PC-9 (cell line): ENCODE measurements around the gene CTXND1. TPM values are rescaled to one million over a fixed set of nuclear protein-coding genes. Genes with fewer than 3 reads are reported as not detected.

ENCODE experiments used
- BruUV-seq: library from RNA; stranded (reverse); fragments of 400-500 nt; replicated peaks from 2 replicates; lab custom pipeline; 2021; lab: Mats Ljungman, UMichigan
- CTCF ChIA-PET: fragments of 300-600 bp; sonication (Branson Sonifier 250); formaldehyde crosslinking; loops from one replicate; lab custom pipeline; 2022; ENCODE audit warnings: antibody characterized with exemption; lab: Charles Lee
- POLR2A ChIA-PET: fragments of 300-600 bp; sonication (Branson Sonifier 250); formaldehyde crosslinking; loops from one replicate; lab custom pipeline; 2022; ENCODE audit warnings: antibody characterized with exemption; ENCODE audit not compliant: unreplicated experiment; lab: Charles Lee
- DNase-seq, 2 experiments: peaks; one replicate each; pipeline versions ENCODE4 v3.0.0 to v3.0.0-alpha.2; 2015 to 2022; ENCODE audit warnings: mixed read lengths in 1 of 2
- H2AFZ ChIP-seq: fragments of 200-600 bp; sonication (generic); 2 replicates; pipeline ENCODE4 v1.8.1; 2017; ENCODE audit warnings: antibody characterized with exemption
- H3F3A ChIP-seq: fragments of 200-600 bp; sonication (generic); 2 replicates; pipeline ENCODE4 v1.8.1; 2017; ENCODE audit warnings: antibody characterized with exemption, mild to moderate bottlenecking, low read depth; ENCODE audit not compliant: insufficient read depth
- H3K27ac ChIP-seq: fragments of 200-600 bp; sonication (generic); 2 replicates; pipeline ENCODE4 v1.6.1; 2016; ENCODE audit warnings: mixed run types
- H3K27me3 ChIP-seq: fragments of 200-600 bp; sonication (generic); 2 replicates; pipeline ENCODE4 v1.6.1; 2016; ENCODE audit warnings: low read depth, mixed run types; ENCODE audit not compliant: insufficient read depth
- H3K36me3 ChIP-seq: fragments of 200-600 bp; sonication (generic); 2 replicates; pipeline ENCODE4 v1.6.1; 2016; ENCODE audit warnings: low read depth, mixed run types
- H3K4me1 ChIP-seq: fragments of 200-600 bp; sonication (generic); replicated peaks from 2 replicates; pipeline ENCODE4 v1.6.1; 2016; ENCODE audit warnings: mixed run types; ENCODE audit not compliant: insufficient read depth
- H3K4me2 ChIP-seq: fragments of 200-600 bp; sonication (generic); 2 replicates; pipeline ENCODE4 v1.6.1; 2017; ENCODE audit warnings: mixed run types
- H3K4me3 ChIP-seq: fragments of 200-600 bp; sonication (generic); 2 replicates; pipeline ENCODE4 v1.6.1; 2016; ENCODE audit warnings: mixed run types
- H3K79me2 ChIP-seq: fragments of 200-600 bp; sonication (generic); 2 replicates; pipeline ENCODE4 v1.6.1; 2017; ENCODE audit warnings: low read depth, mixed run types
- H3K9me2 ChIP-seq: fragments of 200-600 bp; sonication (generic); 2 replicates; pipeline ENCODE4 v1.8.1; 2017; ENCODE audit warnings: mild to moderate bottlenecking; ENCODE audit not compliant: insufficient read depth
- H3K9me3 ChIP-seq: fragments of 200-600 bp; sonication (generic); 2 replicates; pipeline ENCODE4 v1.8.1; 2016; ENCODE audit warnings: low read depth; ENCODE audit not compliant: insufficient read depth
- H4K20me1 ChIP-seq: fragments of 200-600 bp; sonication (generic); 2 replicates; pipeline ENCODE4 v1.8.1; 2017; ENCODE audit not compliant: insufficient read depth
- CTCF ChIP-seq: fragments of 200-600 bp; sonication (generic); conservative IDR thresholded peaks from 2 replicates; pipeline ENCODE4 v1.6.1; 2017; ENCODE audit warnings: mixed run types, antibody characterized with exemption, mild to moderate bottlenecking, moderate library complexity
- EZH2 ChIP-seq: fragments of 200-600 bp; sonication (generic); IDR thresholded peaks from 2 replicates; pipeline ENCODE4 v1.8.0; 2017; ENCODE audit warnings: antibody characterized with exemption, low read depth
- intact Hi-C: fragments of 100-400 bp; cut with micrococcal nuclease; formaldehyde crosslinking; loops from one replicate; pipeline ENCODE4 v1.10.0; 2022; ENCODE audit not compliant: unreplicated experiment
- total RNA-seq: library from RNA; stranded (reverse); gene quantifications from 2 replicates; pipeline ENCODE4 v1.2.3, GENCODE V29; 2021

The CTXND1 gene
- total RNA-seq, 1 experiment from 2014 or later = not detected

DNA sequence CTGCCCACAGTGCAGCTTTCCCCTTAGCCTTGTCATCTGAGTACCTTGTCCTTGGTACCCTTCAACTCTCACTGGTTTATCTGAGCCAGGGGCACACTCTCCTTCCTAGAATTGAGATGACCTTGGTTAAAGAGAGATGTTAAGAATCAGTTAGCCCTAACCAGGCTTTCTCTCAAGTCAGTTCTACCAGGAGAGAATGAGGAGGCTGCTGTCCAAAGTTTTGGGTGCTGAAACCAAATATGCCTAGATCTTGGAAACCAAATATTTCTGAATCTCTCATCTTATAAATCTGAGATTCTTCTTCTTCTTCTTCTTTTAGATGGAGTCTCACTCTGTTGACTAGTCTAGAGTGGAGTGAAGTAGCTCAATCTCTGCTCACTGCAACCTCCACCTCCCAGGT lies 12.0 kb upstream of the CTXND1 start:
- POLR2A ChIA-PET = no interaction called here
- Histone ChIP-seq H3K4me1 (no peaks in the 10 kb centered on the region), H3K9me2 (no peaks in the 10 kb centered on the region), H2AFZ (no peak overlapping the region), H3K9me3 (no peaks in the 10 kb centered on the region), H4K20me1 (no peaks in the 10 kb centered on the region), H3K4me2 (no peak overlapping the region), H3K36me3 (no peaks in the 10 kb centered on the region), H3K4me3 (no peak overlapping the region), H3K27ac (no peak overlapping the region), H3K27me3 (peaks cover 64% of the 10 kb centered on the region), H3F3A (no peaks in the 10 kb centered on the region), H3K79me2 (no peaks in the 10 kb centered on the region)
- CTCF ChIA-PET = no interaction called here
- no TSS peak for BruUV-seq
- DNase-seq = no peak
- intact Hi-C loops = no loop called here
- TF ChIP-seq CTCF (no peak), EZH2 (no peak)

DNA sequence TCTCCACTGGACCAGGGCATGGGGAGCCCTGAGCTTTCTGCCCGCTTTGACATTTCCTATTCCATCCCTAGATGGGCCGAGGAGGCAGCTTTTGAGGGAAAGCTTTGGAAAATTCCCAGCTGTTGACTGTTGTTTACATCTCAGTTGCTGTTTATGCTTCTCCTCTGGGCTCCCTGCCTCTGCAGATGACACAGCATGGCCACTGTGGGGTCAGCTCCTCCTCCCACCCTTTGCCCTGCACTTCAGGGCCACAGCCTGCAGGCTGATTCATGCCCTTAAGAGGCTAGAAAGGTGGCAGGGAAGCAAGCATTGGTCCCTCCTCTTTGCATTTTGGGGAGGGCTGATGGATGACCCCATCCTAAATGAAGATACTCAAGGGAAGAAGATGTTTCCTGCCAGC lies 8.5 kb upstream of the CTXND1 start:
- no TSS peak for BruUV-seq
- Histone ChIP-seq H3K9me2 (no peaks in the 10 kb centered on the region), H3K4me1 (no peaks in the 10 kb centered on the region), H3K27me3 (peaks cover 69% of the 10 kb centered on the region), H2AFZ (no peak overlapping the region), H3F3A (no peaks in the 10 kb centered on the region), H3K4me2 (no peak overlapping the region), H3K4me3 (no peak overlapping the region), H3K9me3 (no peaks in the 10 kb centered on the region), H3K79me2 (no peaks in the 10 kb centered on the region), H4K20me1 (no peaks in the 10 kb centered on the region), H3K27ac (no peak overlapping the region), H3K36me3 (no peaks in the 10 kb centered on the region)
- intact Hi-C loops = no loop called here
- DNase-seq = no peak
- ChIA-PET POLR2A (no interaction called here), CTCF (no interaction called here)
- no peak for TF ChIP-seq EZH2

DNA sequence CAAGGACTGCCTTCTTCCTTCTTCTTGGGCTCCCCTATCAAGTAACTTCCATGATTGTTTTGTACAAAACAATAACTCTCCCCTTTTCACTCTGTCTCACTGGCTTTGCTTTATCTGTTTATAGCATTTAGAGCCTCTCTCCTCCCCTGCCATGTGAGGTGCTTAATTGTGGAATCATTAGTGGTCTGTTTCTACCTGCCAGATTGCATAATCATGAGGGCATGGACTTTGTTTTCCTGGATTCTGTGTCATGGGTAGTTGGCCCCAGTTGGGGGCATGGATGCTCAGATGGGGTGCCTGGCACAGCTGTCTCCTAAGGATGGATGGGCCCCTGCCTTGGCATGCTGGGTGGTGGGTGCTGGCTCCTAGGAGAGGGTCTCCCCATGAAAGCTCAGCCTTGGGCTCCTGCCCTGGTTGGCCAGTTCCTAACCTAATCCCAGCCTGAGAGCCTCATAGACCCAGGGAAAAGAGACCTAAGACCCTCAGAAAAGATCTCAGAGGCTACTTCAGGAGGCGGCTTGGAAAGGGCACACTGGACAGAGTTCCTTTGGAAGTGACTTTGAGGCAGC lies 8.0 kb upstream of the CTXND1 start:
- ChIA-PET CTCF (no interaction called here), POLR2A (no interaction called here)
- no peaks in the 10 kb centered on the region for H3K9me2 ChIP-seq
- H4K20me1 ChIP-seq = no peaks in the 10 kb centered on the region
- BruUV-seq = no TSS peak
- H3K9me3 ChIP-seq = no peaks in the 10 kb centered on the region
- DNase-seq = no peak
- H3K27me3 ChIP-seq = peaks cover 74% of the 10 kb centered on the region
- intact Hi-C loops = no loop called here
- TF ChIP-seq CTCF (no peak), EZH2 (no peak)
- no peak overlapping the region for H3K27ac ChIP-seq
- H3F3A ChIP-seq = no peaks in the 10 kb centered on the region
- H3K79me2 ChIP-seq = no peaks in the 10 kb centered on the region
- no peaks in the 10 kb centered on the region for H3K36me3 ChIP-seq
- no peaks in the 10 kb centered on the region for H3K4me1 ChIP-seq
- H3K4me2 ChIP-seq = no peak overlapping the region
- no peak overlapping the region for H3K4me3 ChIP-seq
- H2AFZ ChIP-seq = no peak overlapping the region
